HL-60 (cell line): Measurements from ENCODE around the gene MSS51.

Source experiments
- POLR2AphosphoS5 ChIP-seq: IDR thresholded peaks from 2 replicates; pipeline ENCODE4 v1.6.1; 2012; ENCODE audit warnings: low read depth
- SPI1 ChIP-seq: IDR thresholded peaks from 2 replicates; pipeline ENCODE4 v1.6.1; 2012; ENCODE audit warnings: low read depth, mild to moderate bottlenecking, borderline replicate concordance
- TF ChIP-seq, protein P1 (sequence below): IDR thresholded peaks from one replicate; pipeline ENCODE4 v1.5.1; 2011; ENCODE audit warnings: low read length, control low read depth, inconsistent platforms; ENCODE audit not compliant: insufficient read depth

DNA sequence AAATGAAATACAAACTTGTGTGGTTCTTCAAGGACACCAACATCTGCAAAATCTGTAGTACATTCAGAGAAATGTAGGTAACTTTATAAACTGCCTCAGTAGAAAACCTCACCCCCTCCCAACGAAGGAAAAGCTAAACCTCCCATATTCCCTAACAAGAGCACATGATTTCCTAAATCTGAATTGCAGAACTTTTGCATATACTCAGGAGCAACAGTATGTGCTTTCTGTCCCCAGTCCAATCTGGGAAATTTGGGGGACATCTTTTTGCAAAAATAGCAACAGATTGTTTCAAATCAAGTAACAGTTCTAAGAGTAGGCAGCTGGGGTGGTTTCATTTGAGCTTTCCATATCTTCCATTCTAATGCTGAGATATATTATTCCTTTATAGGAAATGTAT is 15.8 kb upstream of the MSS51 start:
- TF ChIP-seq, protein P1, sequence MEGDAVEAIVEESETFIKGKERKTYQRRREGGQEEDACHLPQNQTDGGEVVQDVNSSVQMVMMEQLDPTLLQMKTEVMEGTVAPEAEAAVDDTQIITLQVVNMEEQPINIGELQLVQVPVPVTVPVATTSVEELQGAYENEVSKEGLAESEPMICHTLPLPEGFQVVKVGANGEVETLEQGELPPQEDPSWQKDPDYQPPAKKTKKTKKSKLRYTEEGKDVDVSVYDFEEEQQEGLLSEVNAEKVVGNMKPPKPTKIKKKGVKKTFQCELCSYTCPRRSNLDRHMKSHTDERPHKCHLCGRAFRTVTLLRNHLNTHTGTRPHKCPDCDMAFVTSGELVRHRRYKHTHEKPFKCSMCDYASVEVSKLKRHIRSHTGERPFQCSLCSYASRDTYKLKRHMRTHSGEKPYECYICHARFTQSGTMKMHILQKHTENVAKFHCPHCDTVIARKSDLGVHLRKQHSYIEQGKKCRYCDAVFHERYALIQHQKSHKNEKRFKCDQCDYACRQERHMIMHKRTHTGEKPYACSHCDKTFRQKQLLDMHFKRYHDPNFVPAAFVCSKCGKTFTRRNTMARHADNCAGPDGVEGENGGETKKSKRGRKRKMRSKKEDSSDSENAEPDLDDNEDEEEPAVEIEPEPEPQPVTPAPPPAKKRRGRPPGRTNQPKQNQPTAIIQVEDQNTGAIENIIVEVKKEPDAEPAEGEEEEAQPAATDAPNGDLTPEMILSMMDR: no peak
- TF ChIP-seq SPI1 (no peak), POLR2AphosphoS5 (no peak)
